Umbilical cord (tissue), 2 donors: Measurements from ENCODE around the gene PLA2G4F. TPM values are rescaled to one million over a fixed set of nuclear protein-coding genes. Genes with fewer than 3 reads are reported as not detected.

Experiments used
- DNase-seq: peaks from one replicate; pipeline ENCODE4 v3.0.0-alpha.2; 2015; ENCODE audit warnings: low spot score
- total RNA-seq: library from RNA; depleted of rRNA; stranded (reverse); fragments of >200 nt; gene quantifications from one replicate; pipeline ENCODE4 v1.2.3, GENCODE V29; 2014; ENCODE audit warnings: low replicate concordance; ENCODE audit not compliant: insufficient read depth

PLA2G4F gene
- total RNA-seq = 3.1 TPM

GRCh38 chr15:42156243-42156922, at the start of gene PLA2G4F:
TSS of gene PLA2G4F (minus strand) at chr15:42156636. CDS start at chr15:42156549, 87 bp downstream.
- peak; percentile 31 for DNase-seq

- DNase-seq = no peak
These were observed 47.5 kb upstream of the PLA2G4F start for GRCh38 chr15:42203891-42204290.

- DNase-seq = no peak
These were observed 46.2 kb upstream of the PLA2G4F start for GRCh38 chr15:42202653-42203052.

GRCh38 chr15:42201801-42202200, 45.4 kb upstream of the PLA2G4F start:
- no peak for DNase-seq

GRCh38 chr15:42199126-42199525, 42.7 kb upstream of the PLA2G4F start:
- DNase-seq = no peak

GRCh38 chr15:42198516-42198915, 42.1 kb upstream of the PLA2G4F start:
- DNase-seq = no peak

- DNase-seq = no peak
These were observed 38.1 kb upstream of the PLA2G4F start for GRCh38 chr15:42194513-42194912.

- DNase-seq = no peak
These were observed 36.9 kb upstream of the PLA2G4F start for GRCh38 chr15:42193383-42193782.

GRCh38 chr15:42191610-42192346, 35.3 kb upstream of the PLA2G4F start:
- no peak for DNase-seq

- no peak for DNase-seq
These were observed 33.9 kb upstream of the PLA2G4F start for GRCh38 chr15:42190370-42190769.

GRCh38 chr15:42185801-42186200, 29.4 kb upstream of the PLA2G4F start:
- DNase-seq = no peak

- no peak for DNase-seq
These were observed 28.3 kb upstream of the PLA2G4F start for GRCh38 chr15:42184736-42185135.

GRCh38 chr15:42184296-42184695, 27.9 kb upstream of the PLA2G4F start:
- no peak for DNase-seq

GRCh38 chr15:42182961-42183360, 26.5 kb upstream of the PLA2G4F start:
- no peak for DNase-seq

- no peak for DNase-seq
These were observed 26.0 kb upstream of the PLA2G4F start for GRCh38 chr15:42182328-42182886.

GRCh38 chr15:42178056-42178455, 21.6 kb upstream of the PLA2G4F start:
- DNase-seq = no peak

GRCh38 chr15:42175671-42176070, 19.2 kb upstream of the PLA2G4F start:
- DNase-seq = no peak

- no peak for DNase-seq
These were observed 16.0 kb upstream of the PLA2G4F start for GRCh38 chr15:42172475-42172874.

GRCh38 chr15:42171795-42172194, 15.4 kb upstream of the PLA2G4F start:
- DNase-seq = no peak

GRCh38 chr15:42171122-42171521, 14.7 kb upstream of the PLA2G4F start:
- DNase-seq = no peak

- no peak for DNase-seq
These were observed 9.9 kb upstream of the PLA2G4F start for GRCh38 chr15:42166225-42166940.

- DNase-seq = no peak
These were observed 8.7 kb upstream of the PLA2G4F start for GRCh38 chr15:42165106-42165505.
